EL (cell line): ENCODE data around the gene ITGB5.
"Not testable (repeated sequence)": the region's sequence is repeated elsewhere in the genome, so short reads cannot be mapped to it uniquely, and the experiment has no call there.

Experiments used
- DNase-seq: peaks from one replicate; pipeline ENCODE4 v3.0.0-alpha.2; 2016

ITGB5 gene

GRCh38 chr3:124834723-124835718, 52.1 kb downstream of the ITGB5 start:
- peak; percentile 35 for DNase-seq

- DNase-seq = peak; percentile 43
These were observed 53.3 kb downstream of the ITGB5 start for GRCh38 chr3:124833710-124834332.

- DNase-seq = peak; percentile 89
These were observed 54.1 kb downstream of the ITGB5 start for GRCh38 chr3:124832782-124833709.

GRCh38 chr3:124831628-124832199, 55.5 kb downstream of the ITGB5 start:
- no peak for DNase-seq

GRCh38 chr3:124829819-124830554, 57.2 kb downstream of the ITGB5 start:
- DNase-seq = no peak

- DNase-seq = no peak
These were observed 57.9 kb downstream of the ITGB5 start for GRCh38 chr3:124829178-124829818.

- not testable (repeated sequence) for DNase-seq
These were observed 59.5 kb downstream of the ITGB5 start for GRCh38 chr3:124827476-124828206.

- peak; percentile 75 for DNase-seq
These were observed 60.5 kb downstream of the ITGB5 start for GRCh38 chr3:124826703-124827102.

GRCh38 chr3:124824286-124824915, 62.8 kb downstream of the ITGB5 start:
- peak; percentile 53 for DNase-seq

GRCh38 chr3:124823648-124824047, 63.5 kb downstream of the ITGB5 start:
- DNase-seq = no peak

GRCh38 chr3:124823206-124823605, 64.0 kb downstream of the ITGB5 start:
- no peak for DNase-seq

- no peak for DNase-seq
These were observed 65.8 kb downstream of the ITGB5 start for GRCh38 chr3:124821356-124821755.

- DNase-seq = no peak
These were observed 68.6 kb downstream of the ITGB5 start for GRCh38 chr3:124818398-124819091.

- no peak for DNase-seq
These were observed 70.1 kb downstream of the ITGB5 start for GRCh38 chr3:124817079-124817478.

GRCh38 chr3:124816206-124816605, 71.0 kb downstream of the ITGB5 start:
- no peak for DNase-seq

- no peak for DNase-seq
These were observed 71.4 kb downstream of the ITGB5 start for GRCh38 chr3:124815781-124816180.

- no peak for DNase-seq
These were observed 72.3 kb downstream of the ITGB5 start for GRCh38 chr3:124814620-124815421.

GRCh38 chr3:124813541-124813940, 73.6 kb downstream of the ITGB5 start:
- no peak for DNase-seq
